NCI-H226 (cell line): Measurements from ENCODE around the gene CRYGA.
"Not testable (repeated sequence)": the region's sequence is repeated elsewhere in the genome, so short reads cannot be mapped to it uniquely, and the experiment has no call there.

ENCODE experiments used
- DNase-seq: peaks from one replicate; pipeline ENCODE4 v3.0.0-alpha.2; 2015

Gene CRYGA

DNA sequence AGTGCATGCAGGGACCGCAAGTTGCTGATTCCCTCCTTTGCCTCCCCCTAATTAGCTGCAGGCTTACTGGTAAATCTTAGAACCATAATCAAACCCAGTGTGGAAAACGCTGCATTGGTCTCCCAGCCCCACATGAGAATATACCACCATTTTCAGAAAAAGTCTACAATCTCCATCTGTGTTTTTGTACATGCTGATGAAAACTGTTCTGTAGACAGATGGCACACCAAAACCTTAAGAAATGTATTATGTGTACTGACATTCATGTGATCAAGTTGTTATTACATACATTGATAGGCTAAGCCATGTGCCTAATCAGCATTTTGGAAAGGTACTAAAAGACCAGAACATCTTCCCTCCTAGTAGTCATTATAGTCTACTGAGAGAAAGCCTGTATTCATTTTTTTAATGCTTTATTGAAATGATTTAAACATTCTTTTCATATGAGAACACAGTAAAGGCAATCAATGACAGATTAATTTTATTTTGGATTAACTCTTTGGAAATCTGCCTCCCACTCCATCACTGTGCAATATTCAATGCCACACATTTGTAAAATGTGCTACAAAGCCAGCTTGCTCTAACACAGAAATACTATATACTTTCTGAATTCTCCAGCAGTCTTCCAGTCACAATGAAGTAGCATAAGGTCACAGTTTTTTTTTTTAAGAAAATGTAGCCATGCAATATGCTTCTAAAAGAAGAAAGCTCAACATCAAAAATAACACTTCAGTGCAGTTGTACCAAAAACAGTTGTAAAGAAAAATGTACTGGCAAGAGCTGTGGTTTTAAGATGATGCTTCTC, 1.8 kb upstream of the CRYGA start:
- DNase-seq, result no peak

DNA sequence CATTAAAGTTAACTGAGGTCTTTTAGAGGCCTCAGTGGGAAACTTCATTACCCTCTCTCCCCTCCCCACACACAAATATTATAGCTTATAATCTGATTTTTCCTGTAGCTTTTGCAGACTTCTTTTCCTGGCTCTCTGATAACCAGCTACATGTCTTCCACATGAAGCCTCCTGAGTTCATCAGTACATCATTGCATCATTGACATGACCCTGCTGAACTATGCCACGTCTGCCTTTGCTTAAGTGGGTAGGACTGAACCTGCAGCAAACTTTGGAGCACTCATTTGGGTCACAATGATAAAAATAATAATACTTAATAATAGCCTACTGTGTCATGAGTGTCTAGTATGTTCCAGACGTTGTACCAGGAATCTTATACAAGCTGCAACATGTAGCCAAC, 7.0 kb downstream of the CRYGA start:
- DNase-seq, result no peak

DNA sequence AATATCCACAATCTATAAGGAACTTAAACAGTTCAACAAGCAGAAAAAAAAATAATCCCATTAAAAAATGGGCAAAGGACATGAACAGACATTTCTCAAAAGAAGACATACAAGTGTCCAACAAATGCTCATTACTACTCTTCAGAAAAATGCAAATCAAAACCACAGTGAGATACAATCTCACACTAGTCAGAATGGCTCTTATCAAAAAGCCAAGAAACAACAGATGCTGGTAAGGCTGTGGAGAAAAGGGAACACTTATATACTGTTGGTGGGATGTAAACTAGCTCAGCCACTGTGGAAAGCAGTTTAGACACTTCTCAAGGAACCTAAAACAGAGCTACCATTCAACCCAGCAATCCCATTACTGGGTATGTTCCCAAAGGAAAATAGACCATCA, 10.2 kb downstream of the CRYGA start:
- no peak for DNase-seq

DNA sequence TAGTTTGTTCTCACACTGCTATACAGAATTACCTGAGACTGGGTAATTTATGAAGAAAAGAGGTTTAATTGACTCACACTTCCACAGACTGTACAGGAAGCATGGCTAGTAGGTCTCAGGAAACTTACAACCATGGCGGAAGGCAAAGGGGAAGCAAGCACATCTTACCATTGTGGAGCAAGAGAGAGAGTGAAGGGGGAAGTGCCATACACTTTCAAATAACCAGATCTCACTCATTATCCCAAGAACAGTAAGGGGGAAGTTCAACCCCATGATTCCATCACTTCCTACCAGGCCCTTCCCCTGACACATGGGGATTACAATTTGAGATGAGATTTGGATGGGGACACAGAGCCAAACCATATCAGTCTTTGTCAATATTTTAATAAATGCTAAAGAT, 12.4 kb downstream of the CRYGA start:
- no peak for DNase-seq

DNA sequence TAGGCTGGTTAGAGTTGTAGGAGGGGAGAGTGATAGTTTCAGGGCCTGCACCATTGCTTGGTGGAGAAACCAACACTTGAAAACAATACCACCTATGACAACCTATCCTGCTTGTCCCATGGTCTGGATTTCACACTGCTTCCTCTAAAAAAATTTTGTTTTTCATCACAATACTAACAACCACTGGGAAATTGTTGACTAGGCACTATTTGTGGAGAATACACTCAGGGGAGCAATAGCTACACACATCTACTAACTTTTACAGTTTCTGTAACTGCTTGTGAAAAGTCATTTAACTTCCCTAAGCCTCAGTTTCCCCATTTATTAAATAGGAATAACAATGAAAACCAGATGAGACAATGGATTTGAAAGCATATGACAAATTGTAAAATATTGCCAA, 13.3 kb downstream of the CRYGA start:
- no peak for DNase-seq

DNA sequence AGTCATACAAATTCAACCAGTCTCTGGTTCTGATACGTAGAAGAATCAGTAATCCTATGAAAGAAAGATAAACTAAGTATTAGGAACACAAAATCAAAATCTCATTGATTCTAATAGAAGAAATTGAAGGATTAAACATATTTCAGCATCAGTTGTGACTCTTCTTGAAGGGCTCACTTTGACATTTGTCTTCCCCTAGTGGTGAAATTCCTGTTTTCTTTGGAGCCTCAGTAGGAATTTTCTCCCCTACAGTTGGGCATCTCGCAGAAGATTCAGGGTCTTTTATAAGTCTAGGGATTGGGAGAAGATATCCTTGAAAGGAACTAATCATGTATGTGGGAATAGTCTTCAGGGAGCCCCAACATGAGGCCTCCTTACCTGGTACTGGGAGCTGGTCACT, 14.6 kb downstream of the CRYGA start:
- no peak for DNase-seq

DNA sequence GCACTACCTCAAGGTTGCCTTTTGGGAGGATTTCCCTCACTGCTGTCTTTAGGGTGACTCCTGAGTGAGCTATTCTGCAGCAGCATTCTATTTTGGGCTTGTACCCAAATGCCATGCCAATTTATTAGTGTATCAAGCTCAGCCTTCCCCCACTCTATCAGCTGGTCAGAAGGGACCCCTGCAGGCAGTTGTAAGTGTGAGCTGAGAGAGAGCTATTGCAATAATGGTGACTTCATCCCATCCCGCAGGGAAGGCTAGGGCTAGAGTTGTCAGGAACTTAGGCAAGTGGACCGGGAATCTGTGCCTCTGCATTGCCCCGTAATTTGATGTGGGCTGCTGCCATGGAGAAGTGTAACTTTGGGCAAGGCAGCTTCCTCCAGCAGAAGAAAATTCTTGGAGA, 15.6 kb downstream of the CRYGA start:
- DNase-seq, result no peak

DNA sequence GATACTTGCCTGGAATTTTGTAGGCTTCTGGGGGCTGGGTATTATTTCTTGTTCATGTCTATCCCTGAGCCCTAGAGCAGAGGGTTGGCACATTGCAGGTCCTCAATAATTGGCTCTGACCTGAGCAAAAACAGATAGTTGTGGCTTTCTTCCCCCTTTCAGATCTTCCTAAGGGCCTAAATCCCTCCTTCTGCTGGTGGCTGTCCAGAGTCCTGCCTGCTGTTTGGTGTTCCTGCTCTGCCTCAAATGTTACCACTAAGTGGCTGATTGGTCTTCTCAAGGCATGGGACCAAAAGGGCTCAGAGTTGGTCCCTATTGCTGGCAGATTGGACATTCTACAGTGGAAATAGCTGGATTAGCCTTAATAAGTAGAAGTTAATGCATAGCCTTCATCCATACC, 16.4 kb downstream of the CRYGA start:
- no peak for DNase-seq

DNA sequence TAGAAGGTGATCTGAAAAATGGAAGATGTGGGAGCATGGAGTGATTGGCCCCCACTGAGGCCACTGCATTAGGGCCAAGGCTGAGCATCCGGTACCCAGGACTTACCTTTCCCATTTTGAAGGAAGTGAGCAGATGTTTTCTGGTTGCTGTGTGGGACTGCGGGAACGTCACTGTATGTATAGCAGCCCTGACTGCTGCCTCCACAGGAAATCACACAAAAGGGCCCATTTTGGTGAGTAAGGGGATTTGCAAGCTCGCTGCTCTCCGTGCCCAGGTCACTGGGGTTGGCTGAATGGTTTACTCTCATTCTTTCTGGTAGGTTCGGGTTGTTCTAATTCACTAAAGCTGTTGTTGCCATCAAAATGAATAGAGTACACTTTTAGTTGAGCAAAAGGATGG, 17.4 kb downstream of the CRYGA start, which contains the start of gene CRYGB:
TSS of gene CRYGB (minus strand) at position 153 of the 400 bp plus-strand sequence. CDS start at position 115, 38 bp downstream.
- DNase-seq, result no peak

DNA sequence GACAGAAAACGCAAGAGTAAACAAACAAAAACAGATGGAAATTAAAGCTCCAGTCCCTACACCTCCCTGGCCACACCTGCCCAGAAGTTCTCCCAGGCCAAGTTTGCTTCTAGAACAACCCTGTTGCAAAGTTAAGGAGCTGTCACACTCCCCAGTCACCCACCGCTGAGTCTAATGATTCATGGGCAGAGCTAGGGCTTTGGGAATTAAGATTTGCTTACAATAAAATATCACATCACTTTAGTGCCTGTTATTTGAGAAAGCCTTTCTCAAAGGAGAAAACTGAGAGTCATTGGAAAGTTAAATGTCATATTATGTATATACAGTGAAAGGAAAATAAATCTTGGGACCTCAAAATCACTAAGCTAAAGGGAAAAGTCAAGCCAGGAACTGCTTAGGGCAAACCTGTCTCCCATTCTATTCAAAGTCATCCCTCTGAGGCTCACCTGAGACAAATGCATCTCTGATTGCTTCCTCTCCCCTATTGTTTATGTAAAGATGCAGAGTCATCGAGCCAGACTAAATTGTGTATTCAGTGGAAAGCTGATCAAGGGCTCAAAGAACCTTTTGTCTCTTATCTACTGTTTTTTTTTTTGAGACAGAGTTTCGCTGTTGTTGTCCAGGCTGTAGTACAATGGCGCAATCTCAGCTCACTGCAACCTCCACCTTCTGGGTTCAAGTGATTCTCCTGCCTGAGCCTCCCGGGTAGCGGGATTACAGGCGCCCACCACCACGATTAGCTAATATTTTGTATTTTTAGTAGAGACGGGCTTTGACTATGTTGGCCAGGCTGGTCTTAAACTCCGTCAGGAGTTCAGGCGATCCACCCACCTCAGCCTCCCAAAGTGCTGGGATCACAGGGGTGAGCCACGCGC, 20.2 kb downstream of the CRYGA start:
- DNase-seq, result no peak

DNA sequence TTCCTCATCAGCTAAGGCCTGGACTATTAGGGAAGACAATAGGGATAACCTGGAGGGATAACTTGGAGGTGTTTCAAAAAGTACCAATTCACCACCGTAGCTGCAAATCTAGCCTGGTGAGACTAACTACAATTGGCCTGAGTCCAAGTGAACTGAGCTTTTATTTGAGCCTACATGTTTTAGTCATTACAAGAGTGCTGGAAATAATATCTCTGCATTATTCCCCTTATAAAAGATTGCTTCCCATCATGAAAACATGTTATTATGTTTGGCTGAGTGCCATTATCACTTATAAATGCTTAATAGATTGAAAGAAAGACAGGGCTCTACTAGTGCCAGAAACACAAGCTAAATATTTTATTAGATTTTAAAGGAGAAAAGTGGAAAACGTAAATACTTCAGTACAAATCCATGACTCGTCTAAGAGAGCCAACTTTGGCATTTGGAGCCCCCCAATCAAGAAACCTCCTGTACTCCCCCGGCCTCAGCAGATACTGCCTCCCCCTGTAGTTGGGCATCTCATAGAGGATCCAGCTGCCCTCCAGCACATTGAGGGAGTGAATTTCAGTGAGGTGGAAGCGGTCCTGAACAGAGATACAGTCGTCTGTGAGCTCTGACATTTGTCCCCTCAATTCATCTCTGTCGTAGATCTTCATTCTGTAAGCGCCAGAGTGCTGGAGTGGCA, 21.0 kb downstream of the CRYGA start:
- DNase-seq, result no peak

DNA sequence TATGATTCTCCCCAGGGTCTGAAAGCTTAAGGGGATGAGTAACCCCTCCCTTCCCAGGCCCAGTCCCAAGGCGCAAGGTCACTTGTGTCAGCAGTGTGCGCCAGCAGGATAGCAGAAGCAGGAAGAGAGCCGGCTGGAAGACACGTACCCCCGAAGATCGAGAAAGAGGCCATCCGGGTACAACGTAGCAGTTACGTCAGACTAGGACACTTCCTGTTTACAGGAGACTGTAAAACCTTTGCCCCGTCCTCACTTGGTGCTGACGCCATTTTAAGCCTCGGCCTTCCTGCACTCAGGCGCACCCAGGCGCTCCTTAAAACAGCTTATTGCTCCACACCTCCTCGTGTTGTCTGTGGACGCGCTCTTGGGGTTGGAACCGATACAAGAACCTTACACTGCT, 23.9 kb downstream of the CRYGA start:
- no peak for DNase-seq

DNA sequence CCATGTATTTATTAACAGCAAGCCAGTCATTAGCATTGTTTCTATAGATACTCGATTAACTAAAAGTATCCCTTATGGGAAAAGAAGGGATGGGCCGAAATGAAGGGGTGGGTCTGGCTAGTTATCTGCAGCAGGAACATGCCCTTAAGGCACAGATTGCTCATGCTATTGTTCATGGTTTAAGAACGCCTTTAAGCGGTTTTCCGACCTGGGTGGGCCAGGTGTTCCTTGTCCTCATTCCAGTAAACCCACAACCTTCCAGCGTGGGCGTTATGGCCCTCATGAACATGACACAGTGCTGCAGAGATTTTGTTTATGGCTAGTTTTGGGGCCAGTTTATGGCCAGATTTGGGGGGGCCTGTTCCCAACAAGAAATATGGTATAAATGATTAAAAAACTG, 25.1 kb downstream of the CRYGA start:
- not testable (repeated sequence) for DNase-seq

DNA sequence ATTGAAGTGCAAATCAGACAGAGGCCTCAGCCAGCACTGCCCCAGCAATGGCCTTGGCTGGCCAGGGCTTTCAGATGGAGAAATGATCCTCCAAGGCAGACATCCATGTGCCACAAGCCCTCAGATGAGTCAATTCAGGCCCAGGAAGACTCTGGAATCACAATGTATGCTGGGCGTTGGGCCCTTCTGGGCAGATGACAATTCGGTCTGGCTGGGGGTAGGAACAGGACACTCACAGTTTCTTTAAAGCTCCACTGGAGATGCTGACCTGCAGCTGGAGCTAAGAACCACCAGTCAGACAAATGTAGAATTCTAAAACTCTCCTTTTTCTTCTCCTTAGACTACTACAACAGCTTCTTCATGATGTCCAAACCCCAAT, 26.7 kb downstream of the CRYGA start:
- DNase-seq, result no peak

DNA sequence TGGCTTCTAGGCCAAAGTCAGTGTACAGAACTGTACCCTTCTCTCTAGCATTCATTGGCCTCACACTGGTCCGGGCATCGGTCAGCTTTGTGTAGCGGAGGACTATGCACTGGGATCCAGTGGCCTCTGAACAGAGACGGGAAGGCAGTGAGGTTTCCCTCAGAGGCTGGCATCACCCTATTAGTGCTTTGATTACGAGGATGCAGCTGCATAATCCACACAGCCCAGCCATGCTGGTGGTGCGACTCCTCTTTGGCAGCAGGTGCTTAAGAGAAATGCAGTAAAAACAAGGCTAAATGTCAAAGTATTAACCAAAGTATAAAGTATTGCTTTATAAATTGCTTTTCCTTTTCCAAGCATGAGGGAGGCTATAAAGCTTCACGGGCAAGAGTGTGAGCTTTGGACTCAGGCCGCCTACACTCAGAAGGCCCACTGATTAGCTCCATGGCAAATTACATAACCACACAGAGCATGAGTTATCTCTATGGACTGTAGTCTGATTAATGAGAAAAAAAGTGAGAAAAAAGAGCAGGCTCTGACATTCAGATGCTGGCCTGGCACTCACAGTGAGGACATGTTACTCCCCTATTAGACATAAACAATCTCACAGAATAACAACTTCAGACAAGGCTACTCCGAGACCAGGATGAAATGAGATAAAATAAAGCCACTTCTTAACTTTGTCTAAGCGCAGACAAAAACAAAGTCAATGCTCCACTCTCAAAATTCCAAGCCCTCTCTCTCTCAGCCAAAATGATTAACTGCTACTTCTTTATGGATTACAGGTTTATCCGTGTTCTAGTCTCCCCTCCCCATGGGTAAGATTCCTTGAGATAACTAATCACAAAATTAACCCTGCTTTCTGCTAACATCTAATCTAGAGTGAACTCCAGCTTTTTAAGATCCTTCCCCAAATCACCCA, 27.3 kb downstream of the CRYGA start:
- no peak for DNase-seq

DNA sequence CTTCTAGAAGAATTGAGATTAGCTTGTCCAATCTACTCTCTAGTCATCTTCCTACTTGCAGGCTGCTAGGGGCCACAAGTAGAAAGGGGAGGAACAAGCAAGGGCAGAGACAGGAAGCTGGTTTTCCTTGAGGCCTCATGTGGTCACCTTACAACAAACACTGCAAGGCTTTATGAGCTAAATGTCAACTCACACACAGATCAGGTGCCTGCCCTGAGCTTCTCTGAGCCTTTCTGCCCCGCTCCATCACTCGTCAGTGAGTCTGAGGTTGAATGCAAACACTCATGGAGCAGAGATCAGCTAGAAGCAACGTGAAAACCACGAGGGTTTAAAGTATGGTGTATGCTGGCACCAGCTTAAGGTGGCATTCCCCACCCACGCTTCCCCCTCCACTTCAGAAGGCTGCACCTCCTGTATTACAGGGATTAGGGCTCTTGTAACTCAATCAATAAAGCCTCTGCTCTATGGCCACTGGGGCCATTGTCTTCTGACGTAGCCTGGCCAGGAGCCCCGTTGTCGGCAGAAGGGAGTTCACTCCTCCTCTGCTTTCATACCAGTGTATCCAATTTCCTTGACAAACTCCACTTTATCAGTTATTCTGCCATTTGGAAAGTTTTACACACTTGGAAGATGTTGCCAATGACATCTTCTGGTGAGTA, 28.3 kb downstream of the CRYGA start:
- no peak for DNase-seq

DNA sequence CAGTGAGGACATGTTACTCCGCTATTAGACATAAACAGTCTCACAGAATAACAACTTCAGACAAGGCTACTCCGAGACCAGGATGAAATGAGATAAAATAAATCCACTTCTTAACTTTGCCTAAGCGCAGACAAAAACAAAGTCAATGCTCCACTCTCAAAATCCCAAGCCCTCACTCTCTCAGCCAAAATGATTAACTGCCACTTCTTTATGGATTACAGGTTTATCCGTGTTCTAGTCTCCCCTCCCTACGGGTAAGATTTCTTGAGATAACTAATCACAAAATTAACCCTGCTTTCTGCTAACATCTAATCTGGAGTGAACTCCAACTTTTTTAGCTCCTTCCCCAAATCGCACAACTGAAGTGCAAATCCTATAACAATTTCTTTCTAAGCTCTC, 32.7 kb downstream of the CRYGA start:
- DNase-seq, result no peak

DNA sequence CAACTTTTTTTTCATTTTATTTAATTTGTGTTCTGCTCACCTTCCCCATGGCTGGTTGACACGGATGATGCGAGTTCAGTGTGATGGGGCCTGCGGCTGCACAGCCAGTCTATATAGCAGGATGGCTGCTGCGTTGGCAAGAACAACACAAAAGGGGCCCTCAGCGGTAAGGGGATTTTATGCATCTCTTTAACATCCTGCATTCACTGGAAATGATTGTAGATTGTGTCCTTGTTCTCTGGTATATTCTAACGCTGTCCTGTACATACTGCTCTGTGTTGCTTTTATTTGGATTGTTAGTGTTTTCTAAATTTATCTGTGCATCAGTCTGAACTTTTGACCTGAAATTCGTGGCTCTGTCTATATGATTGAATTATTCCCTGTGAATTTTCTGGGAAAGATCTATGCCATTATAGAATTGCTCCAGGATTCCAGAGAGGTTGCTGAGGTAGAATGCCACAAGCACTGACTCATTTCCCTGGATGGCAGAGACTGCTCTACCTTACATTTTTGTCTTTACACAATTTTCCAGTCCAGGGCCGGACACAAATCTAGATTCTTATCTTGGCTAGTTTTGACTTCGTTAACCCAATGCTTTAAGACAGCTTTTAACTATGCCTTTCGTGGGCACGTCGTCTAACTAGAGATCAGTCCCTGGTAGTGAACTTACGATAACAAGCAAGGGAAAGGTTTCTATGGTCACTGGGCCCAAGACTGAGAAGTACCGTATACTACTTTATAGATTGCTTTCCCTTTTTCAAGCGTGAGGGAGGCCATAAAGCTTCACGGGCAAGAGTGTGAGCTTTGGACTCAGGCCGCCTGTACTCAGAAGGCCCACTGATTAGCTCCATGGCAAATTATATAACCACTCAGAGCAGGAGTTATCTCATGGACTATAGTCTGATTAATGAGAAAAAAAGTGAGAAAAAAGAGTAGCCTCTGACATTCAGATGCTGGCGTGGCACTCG, 33.4 kb downstream of the CRYGA start, which contains the start of gene CRYGC:
TSS of gene CRYGC (minus strand) at position 85 of the 968 bp plus-strand sequence. CDS start at position 49, 36 bp downstream.
- peak; percentile 60 for DNase-seq

DNA sequence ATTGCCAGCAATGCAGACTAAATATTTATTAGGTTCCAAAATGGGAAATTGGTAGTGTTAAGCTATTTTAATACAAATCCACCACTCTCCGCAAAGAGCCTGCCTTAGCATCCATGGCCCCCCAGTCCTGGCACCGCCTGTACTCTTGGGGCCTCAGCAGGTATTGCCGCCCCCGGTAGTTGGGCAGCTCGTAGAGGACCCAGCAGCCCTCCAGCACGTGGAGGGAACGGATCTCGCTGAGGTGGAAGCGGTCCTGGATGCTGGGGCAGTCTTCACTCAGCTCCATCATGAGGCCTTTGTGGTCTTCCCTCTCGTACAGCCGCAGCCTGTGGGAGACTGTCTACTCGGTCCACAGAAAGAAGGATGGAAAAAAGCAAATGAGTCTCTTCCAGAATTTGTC, 35.3 kb downstream of the CRYGA start:
- no peak for DNase-seq

DNA sequence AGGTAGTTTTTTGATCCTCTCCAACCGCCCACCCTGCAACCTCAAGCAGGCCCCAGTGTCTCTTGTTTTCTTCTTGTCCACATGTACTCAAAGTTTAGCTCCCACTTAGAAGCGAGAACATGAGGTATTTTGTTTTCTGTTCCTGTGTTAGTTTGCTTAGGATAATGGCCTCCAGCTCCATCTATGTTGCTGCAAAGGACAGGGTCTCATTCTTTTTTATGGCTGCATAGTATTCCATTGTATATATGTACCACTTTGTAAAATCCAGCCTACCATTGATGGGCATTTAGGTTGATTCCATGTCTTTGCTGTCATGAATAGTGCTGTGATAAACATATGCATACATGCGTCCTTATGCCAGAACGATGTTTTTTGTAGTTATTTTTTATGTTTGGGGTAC, 36.3 kb downstream of the CRYGA start:
- no peak for DNase-seq

DNA sequence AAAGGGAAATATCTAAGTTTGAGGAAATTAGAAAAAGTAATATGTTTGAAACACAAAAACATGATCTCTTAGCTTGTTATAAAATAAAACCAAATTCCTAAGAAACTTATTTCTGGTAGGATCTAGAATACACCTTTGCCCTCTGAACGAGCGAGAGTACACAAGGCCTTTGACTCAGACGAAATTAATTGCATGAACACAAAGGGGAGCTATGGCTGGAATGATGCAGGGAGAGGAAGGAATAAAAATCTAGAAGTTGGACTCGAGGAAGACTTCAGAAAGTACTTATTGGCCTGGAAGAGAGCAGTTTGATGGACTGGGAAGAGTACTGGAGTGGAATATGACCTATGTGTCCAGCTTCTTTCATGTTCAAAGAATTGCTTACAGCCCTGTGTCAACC, 38.1 kb downstream of the CRYGA start:
- DNase-seq, result no peak
